ENCODE measurements around the gene PAX2.

PAX2 gene

GRCh38 chr10:100780324-100780723 is 34.9 kb downstream of the PAX2 start:
- Mint-ChIP-seq H3K9me3 (no peaks in the 10 kb centered on the region), H3K36me3 (no peaks in the 10 kb centered on the region), H3K4me3 (no peak overlapping the region), H3K27ac (no peak overlapping the region), H3K27me3 (peaks cover 10% of the 10 kb centered on the region), H3K4me1 (no peaks in the 10 kb centered on the region)

GRCh38 chr10:100781145-100781665 is 35.8 kb downstream of the PAX2 start:
- Mint-ChIP-seq H3K27me3 (peaks cover 10% of the 10 kb centered on the region), H3K36me3 (no peaks in the 10 kb centered on the region), H3K4me3 (no peak overlapping the region), H3K4me1 (no peaks in the 10 kb centered on the region), H3K9me3 (no peaks in the 10 kb centered on the region), H3K27ac (no peak overlapping the region)

GRCh38 chr10:100782461-100783244 is 37.3 kb downstream of the PAX2 start:
- Mint-ChIP-seq H3K4me3 (no peak overlapping the region), H3K36me3 (no peaks in the 10 kb centered on the region), H3K4me1 (no peaks in the 10 kb centered on the region), H3K9me3 (no peaks in the 10 kb centered on the region), H3K27me3 (peaks cover 13% of the 10 kb centered on the region), H3K27ac (no peak overlapping the region)

GRCh38 chr10:100784126-100784525 is 38.7 kb downstream of the PAX2 start:
- H3K9me3 Mint-ChIP-seq = no peaks in the 10 kb centered on the region
- no peaks in the 10 kb centered on the region for H3K4me1 Mint-ChIP-seq
- no peak overlapping the region for H3K27ac Mint-ChIP-seq
- no peak overlapping the region for H3K4me3 Mint-ChIP-seq
- H3K27me3 Mint-ChIP-seq = peaks cover 14% of the 10 kb centered on the region
- H3K36me3 Mint-ChIP-seq = no peaks in the 10 kb centered on the region

- Mint-ChIP-seq H3K27ac (no peak overlapping the region), H3K9me3 (no peaks in the 10 kb centered on the region), H3K36me3 (no peaks in the 10 kb centered on the region), H3K4me1 (no peaks in the 10 kb centered on the region), H3K27me3 (peaks cover 16% of the 10 kb centered on the region), H3K4me3 (no peak overlapping the region)
Observed at GRCh38 chr10:100786591-100786990, 41.2 kb downstream of the PAX2 start.

- Mint-ChIP-seq H3K27ac (no peak overlapping the region), H3K36me3 (no peaks in the 10 kb centered on the region), H3K27me3 (peaks cover 18% of the 10 kb centered on the region), H3K9me3 (no peaks in the 10 kb centered on the region), H3K4me1 (no peaks in the 10 kb centered on the region), H3K4me3 (no peak overlapping the region)
Observed at GRCh38 chr10:100788002-100788903, 42.9 kb downstream of the PAX2 start.

GRCh38 chr10:100790761-100791208 is 45.4 kb downstream of the PAX2 start:
- Mint-ChIP-seq H3K27ac (no peak overlapping the region), H3K36me3 (no peaks in the 10 kb centered on the region), H3K27me3 (peaks cover 22% of the 10 kb centered on the region), H3K4me3 (no peak overlapping the region), H3K9me3 (no peaks in the 10 kb centered on the region), H3K4me1 (no peaks in the 10 kb centered on the region)

GRCh38 chr10:100791369-100792058 is 46.1 kb downstream of the PAX2 start:
- Mint-ChIP-seq H3K9me3 (no peaks in the 10 kb centered on the region), H3K27me3 (peaks cover 22% of the 10 kb centered on the region), H3K27ac (no peak overlapping the region), H3K36me3 (no peaks in the 10 kb centered on the region), H3K4me1 (no peaks in the 10 kb centered on the region), H3K4me3 (no peak overlapping the region)

GRCh38 chr10:100792574-100792973 is 47.2 kb downstream of the PAX2 start:
- no peaks in the 10 kb centered on the region for H3K9me3 Mint-ChIP-seq
- no peaks in the 10 kb centered on the region for H3K4me1 Mint-ChIP-seq
- no peak overlapping the region for H3K27ac Mint-ChIP-seq
- no peaks in the 10 kb centered on the region for H3K36me3 Mint-ChIP-seq
- H3K4me3 Mint-ChIP-seq = no peak overlapping the region
- peaks cover 25% of the 10 kb centered on the region for H3K27me3 Mint-ChIP-seq

GRCh38 chr10:100793055-100793454 is 47.7 kb downstream of the PAX2 start:
- Mint-ChIP-seq H3K27me3 (peaks cover 23% of the 10 kb centered on the region), H3K36me3 (no peaks in the 10 kb centered on the region)

GRCh38 chr10:100799881-100800280 is 54.5 kb downstream of the PAX2 start:
- no peaks in the 10 kb centered on the region for H3K4me1 Mint-ChIP-seq
- no peak overlapping the region for H3K27ac Mint-ChIP-seq
- no peaks in the 10 kb centered on the region for H3K9me3 Mint-ChIP-seq
- peaks cover 32% of the 10 kb centered on the region for H3K27me3 Mint-ChIP-seq
- H3K36me3 Mint-ChIP-seq = no peaks in the 10 kb centered on the region
- H3K4me3 Mint-ChIP-seq = no peak overlapping the region

More at GRCh38 chr10:100793055-100793454, 47.7 kb downstream of the PAX2 start:
- H3K4me1 Mint-ChIP-seq = no peaks in the 10 kb centered on the region
- H3K9me3 Mint-ChIP-seq = no peaks in the 10 kb centered on the region
- H3K27ac Mint-ChIP-seq = no peak overlapping the region
- H3K4me3 Mint-ChIP-seq = no peak overlapping the region

- Mint-ChIP-seq H3K4me3 (no peak overlapping the region), H3K36me3 (no peaks in the 10 kb centered on the region), H3K27ac (no peak overlapping the region), H3K9me3 (no peaks in the 10 kb centered on the region), H3K27me3 (peaks cover 34% of the 10 kb centered on the region), H3K4me1 (no peaks in the 10 kb centered on the region)
Observed at GRCh38 chr10:100800931-100801330, 55.5 kb downstream of the PAX2 start.

- Mint-ChIP-seq H3K4me1 (no peaks in the 10 kb centered on the region), H3K36me3 (no peaks in the 10 kb centered on the region), H3K9me3 (no peaks in the 10 kb centered on the region), H3K27me3 (peaks cover 39% of the 10 kb centered on the region), H3K4me3 (no peak overlapping the region), H3K27ac (no peak overlapping the region)
Observed at GRCh38 chr10:100802196-100802595, 56.8 kb downstream of the PAX2 start.

GRCh38 chr10:100802607-100803006 is 57.2 kb downstream of the PAX2 start:
- Mint-ChIP-seq H3K36me3 (no peaks in the 10 kb centered on the region), H3K4me3 (no peak overlapping the region), H3K4me1 (no peaks in the 10 kb centered on the region), H3K27me3 (peaks cover 39% of the 10 kb centered on the region), H3K27ac (peak overlapping the region; percentile 6), H3K9me3 (no peaks in the 10 kb centered on the region)

- no peak overlapping the region for H3K4me3 Mint-ChIP-seq
Observed at GRCh38 chr10:100803492-100803891, 58.1 kb downstream of the PAX2 start.

More at GRCh38 chr10:100803492-100803891, 58.1 kb downstream of the PAX2 start:
- Mint-ChIP-seq H3K27ac (no peak overlapping the region), H3K9me3 (no peaks in the 10 kb centered on the region), H3K27me3 (peaks cover 45% of the 10 kb centered on the region), H3K36me3 (no peaks in the 10 kb centered on the region), H3K4me1 (no peaks in the 10 kb centered on the region)
